Measurements from ENCODE around the gene DUSP22. TPM values are rescaled to one million over a fixed set of nuclear protein-coding genes. Genes with fewer than 3 reads are reported as not detected.

Gene DUSP22
- total RNA-seq, 1 experiment from 2014 or later: 25.0 TPM

- no CpG with 5 or more reads among the region's 13 CpGs for WGBS (ENCODE audit: extremely low coverage, insufficient read length, low lambda C conversion rate)
These were observed 41.2 kb downstream of the DUSP22 start for GRCh38 chr6:333379-334002.

More at GRCh38 chr6:333379-334002, 41.2 kb downstream of the DUSP22 start:
- Histone ChIP-seq H3K4me1 (ENCODE audit: insufficient read depth, low read length) (no peaks in the 10 kb centered on the region), H4K8ac (replicated peaks; ENCODE audit: insufficient read length, low read depth, low read length) (no peak overlapping the region), H2BK120ac (ENCODE audit: low read depth, low read length, poor library complexity, severe bottlenecking) (no peak overlapping the region), H3K18ac (ENCODE audit: insufficient read length, low read depth, low read length) (no peak overlapping the region), H3K79me2 (ENCODE audit: insufficient read depth, low read length) (no peaks in the 10 kb centered on the region), H3K9me3 (ENCODE audit: control insufficient read depth, low read depth, low read length) (peaks cover 72% of the 10 kb centered on the region), H4K5ac (ENCODE audit: insufficient read length, low read depth, low read length) (no peak overlapping the region), H4K20me1 (ENCODE audit: control insufficient read depth, insufficient read depth, insufficient read length) (no peaks in the 10 kb centered on the region), H2BK20ac (ENCODE audit: low read depth, low read length, poor library complexity, severe bottlenecking) (no peak overlapping the region), H3K79me1 (ENCODE audit: insufficient read depth, low read depth, low read length, poor library complexity, severe bottlenecking) (no peaks in the 10 kb centered on the region), H3T11ph (ENCODE audit: low read length) (no peak overlapping the region), H3K23ac (ENCODE audit: insufficient read length, low read depth, low read length) (no peak overlapping the region), H2BK15ac (ENCODE audit: low read depth, low read length) (no peak overlapping the region), H3K14ac (ENCODE audit: insufficient read depth, low read length) (no peak overlapping the region), H3K56ac (ENCODE audit: insufficient read length, low read depth, low read length) (no peak overlapping the region), H3K4me2 (ENCODE audit: insufficient read depth, insufficient read length, low read length) (no peak overlapping the region), H3K9ac (ENCODE audit: extremely low read depth, insufficient read length, low read length) (no peak overlapping the region), H3K27me3 (ENCODE audit: insufficient read depth, low read length) (no peaks in the 10 kb centered on the region), H2AK5ac (ENCODE audit: insufficient read length, low read length) (no peak overlapping the region), H3K27ac (ENCODE audit: insufficient read length, low read depth, low read length) (no peak overlapping the region), H2BK12ac (ENCODE audit: insufficient read length, low read depth, low read length) (no peak overlapping the region), H3K4ac (ENCODE audit: low read depth, low read length) (no peak overlapping the region), H3K23me2 (ENCODE audit: insufficient read length, low read depth, low read length, poor library complexity, severe bottlenecking) (no peaks in the 10 kb centered on the region), H2BK5ac (ENCODE audit: insufficient read length, low read length) (no peak overlapping the region), H2AFZ (ENCODE audit: low read length) (no peak overlapping the region), H4K91ac (ENCODE audit: insufficient read length, low read depth, low read length) (no peak overlapping the region)
- TF ChIP-seq, protein P1, sequence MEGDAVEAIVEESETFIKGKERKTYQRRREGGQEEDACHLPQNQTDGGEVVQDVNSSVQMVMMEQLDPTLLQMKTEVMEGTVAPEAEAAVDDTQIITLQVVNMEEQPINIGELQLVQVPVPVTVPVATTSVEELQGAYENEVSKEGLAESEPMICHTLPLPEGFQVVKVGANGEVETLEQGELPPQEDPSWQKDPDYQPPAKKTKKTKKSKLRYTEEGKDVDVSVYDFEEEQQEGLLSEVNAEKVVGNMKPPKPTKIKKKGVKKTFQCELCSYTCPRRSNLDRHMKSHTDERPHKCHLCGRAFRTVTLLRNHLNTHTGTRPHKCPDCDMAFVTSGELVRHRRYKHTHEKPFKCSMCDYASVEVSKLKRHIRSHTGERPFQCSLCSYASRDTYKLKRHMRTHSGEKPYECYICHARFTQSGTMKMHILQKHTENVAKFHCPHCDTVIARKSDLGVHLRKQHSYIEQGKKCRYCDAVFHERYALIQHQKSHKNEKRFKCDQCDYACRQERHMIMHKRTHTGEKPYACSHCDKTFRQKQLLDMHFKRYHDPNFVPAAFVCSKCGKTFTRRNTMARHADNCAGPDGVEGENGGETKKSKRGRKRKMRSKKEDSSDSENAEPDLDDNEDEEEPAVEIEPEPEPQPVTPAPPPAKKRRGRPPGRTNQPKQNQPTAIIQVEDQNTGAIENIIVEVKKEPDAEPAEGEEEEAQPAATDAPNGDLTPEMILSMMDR (conservative IDR thresholded peaks at IDR 0.05): no peak
- Mint-ChIP-seq H3K4me3 (no peak overlapping the region), H3K27ac (no peak overlapping the region), H3K4me1 (no peaks in the 10 kb centered on the region), H3K27me3 (ENCODE audit: low read depth) (no peaks in the 10 kb centered on the region), H3K36me3 (ENCODE audit: insufficient read depth in 1 of 3, low read depth in 3 of 3) (peaks cover 0 to 8% (median 7%) of the 10 kb centered on the region in 3 experiments; a peak in 2 of 7 replicates), H3K9me3 (peaks cover 32 to 34% of the 10 kb centered on the region in 2 experiments)
- DNase-seq: no peak

Measured in H9 (cell line).